Activated B cell treated with CpG ODN at 0.5 μM for 24 hours (primary cell): ENCODE results near the gene CACNA1B. TPM values are rescaled to one million over a fixed set of nuclear protein-coding genes. Genes with fewer than 3 reads are reported as not detected.

Experiments
- ATAC-seq: fragments of 200-7000 bp; cut with Tn5 transposase; one replicate; pipeline ENCODE4 v1.10.0; 2021; ENCODE audit warnings: low read depth, mild to moderate bottlenecking, moderate library complexity
- CTCF ChIA-PET: fragments of 350-600 bp; sonication (Branson Sonifier 250); formaldehyde crosslinking; loops from one replicate; lab custom pipeline; 2021; ENCODE audit warnings: antibody characterized with exemption; lab: Charles Lee
- POLR2A ChIA-PET: fragments of 350-600 bp; sonication (Branson Sonifier 250); formaldehyde crosslinking; loops from one replicate; lab custom pipeline; 2021; ENCODE audit warnings: antibody characterized with exemption; lab: Charles Lee
- DNase-seq: peaks from one replicate; pipeline ENCODE4 v3.0.0; 2022
- H3K27ac Mint-ChIP-seq: one replicate; pipeline ENCODE4 v1.8.0; 2020; ENCODE audit warnings: mixed read lengths
- H3K27me3 Mint-ChIP-seq: one replicate; pipeline ENCODE4 v1.8.0; 2021; ENCODE audit warnings: mixed read lengths
- H3K36me3 Mint-ChIP-seq: one replicate; pipeline ENCODE4 v1.8.0; 2021; ENCODE audit warnings: low read depth, mixed read lengths
- H3K4me1 Mint-ChIP-seq: one replicate; pipeline ENCODE4 v1.8.0; 2021; ENCODE audit warnings: mixed read lengths
- H3K4me3 Mint-ChIP-seq: one replicate; pipeline ENCODE4 v1.8.0; 2020; ENCODE audit warnings: mild to moderate bottlenecking, mixed read lengths
- H3K9me3 Mint-ChIP-seq: one replicate; pipeline ENCODE4 v1.8.0; 2020; ENCODE audit warnings: mixed read lengths
- intact Hi-C: fragments of 100-400 bp; cut with micrococcal nuclease; formaldehyde crosslinking; loops from one replicate; pipeline ENCODE4 v1.15.1; 2024
- total RNA-seq: library from RNA; stranded (reverse); gene quantifications from 2 replicates; pipeline ENCODE4 v1.2.3, GENCODE V29; 2022
- TF ChIP-seq, protein P1 (sequence below): fragments of 200-600 bp; IDR thresholded peaks from one replicate; pipeline ENCODE4 v1.8.0; 2022; ENCODE audit warnings: antibody characterized with exemption, mild to moderate bottlenecking

The CACNA1B gene
- total RNA-seq, 1 donor from 2014 or later, result 1.5 TPM

DNA sequence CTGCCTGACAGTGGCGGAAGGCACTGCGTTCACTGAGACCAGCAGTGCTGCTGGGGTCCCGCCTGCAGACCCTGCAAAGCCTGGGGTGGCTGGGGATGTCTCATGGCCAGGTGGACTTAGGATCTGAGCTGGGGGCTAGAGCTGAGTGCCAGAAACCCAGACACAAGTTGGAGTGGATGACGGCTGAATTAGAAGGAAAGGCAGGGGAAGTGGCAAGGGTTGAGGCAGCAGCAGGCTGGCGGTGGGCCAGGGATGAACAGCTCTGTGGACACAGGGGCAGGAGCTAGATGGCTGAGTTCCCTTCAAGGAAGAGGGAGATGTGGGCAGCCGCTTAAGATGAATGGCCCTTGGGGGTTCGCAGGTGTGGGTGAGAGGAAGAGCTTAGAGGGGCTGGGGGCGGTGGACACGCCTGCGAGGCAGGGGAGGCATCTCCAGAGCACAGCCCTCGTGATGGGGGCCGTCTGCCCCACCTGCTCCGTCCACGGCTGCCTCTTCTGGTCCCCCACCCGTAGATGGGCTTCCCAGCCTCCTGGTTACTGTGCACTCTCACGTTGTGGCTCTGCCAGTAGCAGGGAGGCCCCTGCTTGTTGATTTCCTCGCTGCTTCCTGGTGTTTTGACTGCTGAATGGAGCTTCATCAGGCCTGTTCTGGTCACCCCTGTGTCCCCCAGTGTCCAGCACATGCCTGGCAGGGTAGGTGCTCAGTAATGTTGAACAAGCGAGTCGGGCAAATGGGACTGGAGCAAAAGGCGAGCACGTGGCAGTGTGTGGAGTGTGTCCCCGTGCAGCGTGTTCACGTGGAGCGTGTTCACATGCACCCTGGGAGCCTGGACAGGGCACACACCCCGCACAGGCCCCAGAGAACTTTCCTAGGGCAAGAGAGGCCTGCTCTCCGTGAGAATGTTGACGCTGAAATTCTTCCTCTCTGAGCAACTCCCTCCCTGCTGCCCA, 168.2 kb downstream of the CACNA1B start:
- Mint-ChIP-seq H3K27ac (peak overlapping the region; percentile 41), H3K4me3 (no peak overlapping the region), H3K9me3 (no peaks in the 10 kb centered on the region), H3K4me1 (no peaks in the 10 kb centered on the region), H3K27me3 (peaks cover 11% of the 10 kb centered on the region), H3K36me3 (no peaks in the 10 kb centered on the region)
- no peak for ATAC-seq
- ChIA-PET CTCF (no interaction called here), POLR2A (no interaction called here)
- TF ChIP-seq, protein P1, sequence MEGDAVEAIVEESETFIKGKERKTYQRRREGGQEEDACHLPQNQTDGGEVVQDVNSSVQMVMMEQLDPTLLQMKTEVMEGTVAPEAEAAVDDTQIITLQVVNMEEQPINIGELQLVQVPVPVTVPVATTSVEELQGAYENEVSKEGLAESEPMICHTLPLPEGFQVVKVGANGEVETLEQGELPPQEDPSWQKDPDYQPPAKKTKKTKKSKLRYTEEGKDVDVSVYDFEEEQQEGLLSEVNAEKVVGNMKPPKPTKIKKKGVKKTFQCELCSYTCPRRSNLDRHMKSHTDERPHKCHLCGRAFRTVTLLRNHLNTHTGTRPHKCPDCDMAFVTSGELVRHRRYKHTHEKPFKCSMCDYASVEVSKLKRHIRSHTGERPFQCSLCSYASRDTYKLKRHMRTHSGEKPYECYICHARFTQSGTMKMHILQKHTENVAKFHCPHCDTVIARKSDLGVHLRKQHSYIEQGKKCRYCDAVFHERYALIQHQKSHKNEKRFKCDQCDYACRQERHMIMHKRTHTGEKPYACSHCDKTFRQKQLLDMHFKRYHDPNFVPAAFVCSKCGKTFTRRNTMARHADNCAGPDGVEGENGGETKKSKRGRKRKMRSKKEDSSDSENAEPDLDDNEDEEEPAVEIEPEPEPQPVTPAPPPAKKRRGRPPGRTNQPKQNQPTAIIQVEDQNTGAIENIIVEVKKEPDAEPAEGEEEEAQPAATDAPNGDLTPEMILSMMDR, result no peak
- intact Hi-C loops, result no loop called here
- peak; percentile 10 for DNase-seq

DNA sequence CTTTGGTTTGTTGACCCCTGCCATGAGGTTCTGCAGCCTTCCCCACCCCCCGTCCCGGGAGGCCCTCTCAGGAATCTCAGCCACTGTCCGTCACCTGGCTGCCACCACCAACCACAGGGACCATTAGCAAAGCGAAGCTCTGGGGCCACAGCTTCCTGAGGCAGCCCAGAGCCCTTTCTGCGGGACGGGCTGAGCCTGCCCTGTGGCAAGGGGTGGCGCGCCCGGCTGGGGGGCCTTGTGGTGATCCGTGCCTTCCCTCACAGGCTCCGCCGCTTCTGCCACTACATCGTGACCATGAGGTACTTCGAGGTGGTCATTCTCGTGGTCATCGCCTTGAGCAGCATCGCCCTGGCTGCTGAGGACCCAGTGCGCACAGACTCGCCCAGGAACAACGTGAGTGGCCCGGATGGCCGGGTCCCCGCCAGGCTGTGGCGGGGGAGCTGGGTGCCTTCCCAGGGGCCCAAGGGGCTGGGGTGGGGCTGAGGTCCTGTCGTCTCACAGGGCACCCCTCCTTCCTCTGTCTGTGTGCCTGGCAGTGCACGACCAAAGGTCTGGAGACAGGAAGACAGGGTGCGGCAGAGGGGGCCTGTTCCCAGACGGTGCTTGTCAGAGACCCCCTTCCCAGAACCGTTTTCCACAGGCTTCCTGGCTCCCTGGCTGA, 169.2 kb downstream of the CACNA1B start:
- H3K4me1 Mint-ChIP-seq, result no peaks in the 10 kb centered on the region
- peak; percentile 10 for DNase-seq
- H3K27me3 Mint-ChIP-seq, result peaks cover 15% of the 10 kb centered on the region
- no peaks in the 10 kb centered on the region for H3K9me3 Mint-ChIP-seq
- no peak overlapping the region for H3K4me3 Mint-ChIP-seq
- peak overlapping the region; percentile 41 for H3K27ac Mint-ChIP-seq
- no peak for ATAC-seq
- ChIA-PET POLR2A (no interaction called here), CTCF (no interaction called here)
- H3K36me3 Mint-ChIP-seq, result no peaks in the 10 kb centered on the region
- TF ChIP-seq, protein P1, result no peak
- intact Hi-C loops, result no loop called here

DNA sequence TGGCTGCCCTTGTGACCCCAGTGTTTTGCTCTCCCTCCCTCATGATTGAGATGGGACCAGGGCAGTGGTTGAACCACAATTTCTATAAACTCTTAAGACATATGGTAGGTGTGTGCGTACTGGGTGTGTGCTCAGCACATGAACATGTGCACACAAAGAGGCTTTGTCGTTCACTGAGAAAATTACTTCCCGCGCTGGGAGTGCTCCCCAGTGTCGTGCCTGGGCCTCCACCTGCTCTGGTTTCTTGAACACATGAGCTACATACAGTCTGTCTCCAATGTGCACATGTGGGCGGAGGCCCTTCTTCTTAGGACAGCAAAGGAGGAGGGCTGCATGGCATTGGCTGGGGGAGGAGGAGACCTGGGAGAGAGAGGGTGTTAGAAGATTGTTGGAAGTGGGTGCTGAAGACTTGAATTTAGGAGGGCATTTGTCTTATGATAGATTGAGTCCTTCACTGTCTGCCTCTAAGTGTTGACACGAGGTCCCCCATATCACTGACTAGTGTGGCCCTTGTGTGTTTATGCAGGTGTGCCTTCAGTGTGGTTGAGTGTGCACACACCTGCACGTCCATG, 170.0 kb downstream of the CACNA1B start:
- H3K27me3 Mint-ChIP-seq, result peaks cover 15% of the 10 kb centered on the region
- TF ChIP-seq, protein P1, result no peak
- no peak overlapping the region for H3K4me3 Mint-ChIP-seq
- ChIA-PET CTCF (no interaction called here), POLR2A (no interaction called here)
- intact Hi-C loops, result no loop called here
- no peaks in the 10 kb centered on the region for H3K9me3 Mint-ChIP-seq
- H3K4me1 Mint-ChIP-seq, result no peaks in the 10 kb centered on the region
- DNase-seq (peak; percentile 4), ATAC-seq (no peak)
- no peak overlapping the region for H3K27ac Mint-ChIP-seq
- no peaks in the 10 kb centered on the region for H3K36me3 Mint-ChIP-seq

DNA sequence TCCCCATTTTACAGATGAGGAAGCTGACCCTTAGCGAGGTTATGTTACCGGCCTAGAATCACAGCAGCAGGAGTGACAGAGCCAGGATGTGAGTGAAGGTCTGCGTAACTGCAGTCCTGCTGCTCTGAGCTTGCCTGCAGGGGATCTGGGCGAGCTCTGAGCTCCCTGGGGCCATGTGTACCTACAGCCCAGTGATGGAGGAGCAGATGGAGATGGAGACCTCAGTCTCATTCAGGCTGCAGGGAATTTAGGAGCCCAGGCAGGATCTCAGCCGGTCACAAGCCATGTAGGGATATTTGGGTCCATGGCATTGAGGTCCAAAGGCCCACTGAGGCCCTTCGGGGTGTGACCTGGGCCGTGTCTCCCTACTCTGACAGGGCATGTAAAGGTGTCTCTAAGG, 170.6 kb downstream of the CACNA1B start:
- CTCF ChIA-PET, result no interaction called here
- no peaks in the 10 kb centered on the region for H3K4me1 Mint-ChIP-seq
- intact Hi-C loops, result no loop called here
- no peaks in the 10 kb centered on the region for H3K9me3 Mint-ChIP-seq
- DNase-seq, result peak; percentile 8
- TF ChIP-seq, protein P1, result no peak
- POLR2A ChIA-PET, result no interaction called here
- H3K36me3 Mint-ChIP-seq, result no peaks in the 10 kb centered on the region
- no peak for ATAC-seq
- no peak overlapping the region for H3K4me3 Mint-ChIP-seq
- no peak overlapping the region for H3K27ac Mint-ChIP-seq
- H3K27me3 Mint-ChIP-seq, result peaks cover 12% of the 10 kb centered on the region
